Cardiac fibroblast (primary cell): ENCODE results near the gene CELSR3.

Source experiments
- DNase-seq, 2 donors: peaks; one replicate each; pipeline versions ENCODE4 v3.0.0 to v3.0.0-alpha.2; 2010; ENCODE audit warnings: low read depth in 2 of 2
- H3K4me3 ChIP-seq, 2 donors: replicated peaks in 1 of 2; 1 replicate in 1 of 2; 2 replicates in 1 of 2; pipeline ENCODE4 v1.5.1; 2011; ENCODE audit warnings: low read depth in 2 of 2, low read length in 2 of 2, mild to moderate bottlenecking in 2 of 2, moderate library complexity in 1 of 2
- TF ChIP-seq, protein P1 (sequence below): IDR thresholded peaks from one replicate; pipeline ENCODE4 v1.5.1; 2011; ENCODE audit warnings: low read depth, mild to moderate bottlenecking, low read length, inconsistent platforms

Gene CELSR3

GRCh38 chr3:48702320-48702920, 39.7 kb upstream of the CELSR3 start:
- TF ChIP-seq, protein P1, sequence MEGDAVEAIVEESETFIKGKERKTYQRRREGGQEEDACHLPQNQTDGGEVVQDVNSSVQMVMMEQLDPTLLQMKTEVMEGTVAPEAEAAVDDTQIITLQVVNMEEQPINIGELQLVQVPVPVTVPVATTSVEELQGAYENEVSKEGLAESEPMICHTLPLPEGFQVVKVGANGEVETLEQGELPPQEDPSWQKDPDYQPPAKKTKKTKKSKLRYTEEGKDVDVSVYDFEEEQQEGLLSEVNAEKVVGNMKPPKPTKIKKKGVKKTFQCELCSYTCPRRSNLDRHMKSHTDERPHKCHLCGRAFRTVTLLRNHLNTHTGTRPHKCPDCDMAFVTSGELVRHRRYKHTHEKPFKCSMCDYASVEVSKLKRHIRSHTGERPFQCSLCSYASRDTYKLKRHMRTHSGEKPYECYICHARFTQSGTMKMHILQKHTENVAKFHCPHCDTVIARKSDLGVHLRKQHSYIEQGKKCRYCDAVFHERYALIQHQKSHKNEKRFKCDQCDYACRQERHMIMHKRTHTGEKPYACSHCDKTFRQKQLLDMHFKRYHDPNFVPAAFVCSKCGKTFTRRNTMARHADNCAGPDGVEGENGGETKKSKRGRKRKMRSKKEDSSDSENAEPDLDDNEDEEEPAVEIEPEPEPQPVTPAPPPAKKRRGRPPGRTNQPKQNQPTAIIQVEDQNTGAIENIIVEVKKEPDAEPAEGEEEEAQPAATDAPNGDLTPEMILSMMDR = no peak
- H3K4me3 ChIP-seq = no peak overlapping the region
- DNase-seq = no peak

DNA sequence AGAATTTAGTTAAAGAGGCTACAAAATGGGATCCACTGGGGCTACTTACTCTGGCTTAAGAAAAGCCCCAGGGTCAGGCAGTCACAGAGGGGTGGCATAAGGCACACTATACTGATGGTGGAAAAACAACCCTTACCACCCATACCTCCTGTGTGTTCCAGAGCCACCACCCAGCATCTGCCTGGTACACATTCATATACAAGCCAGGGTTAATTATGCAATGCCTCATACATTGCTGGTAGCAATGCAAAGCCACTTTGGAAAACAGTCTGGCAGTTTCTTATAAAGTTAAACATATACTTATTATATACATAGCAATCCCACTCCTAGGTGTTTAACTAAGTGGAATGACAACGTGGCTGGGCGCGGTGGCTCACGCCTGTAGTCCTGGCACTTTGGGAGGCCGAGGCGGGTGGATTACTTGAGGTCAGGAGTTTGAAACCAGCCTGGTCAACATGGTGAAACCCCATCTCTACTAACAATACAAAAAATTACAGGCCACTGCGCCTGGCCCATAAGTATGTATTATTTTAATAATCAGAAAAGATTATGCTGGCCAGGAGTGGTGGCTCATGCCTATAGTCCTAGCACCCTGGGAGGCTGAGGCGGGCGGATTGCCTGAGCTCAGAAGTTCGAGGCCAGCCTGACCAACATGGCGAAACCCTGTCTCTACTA, 38.2 kb upstream of the CELSR3 start:
- no peak for DNase-seq
- TF ChIP-seq, protein P1 = no peak

DNA sequence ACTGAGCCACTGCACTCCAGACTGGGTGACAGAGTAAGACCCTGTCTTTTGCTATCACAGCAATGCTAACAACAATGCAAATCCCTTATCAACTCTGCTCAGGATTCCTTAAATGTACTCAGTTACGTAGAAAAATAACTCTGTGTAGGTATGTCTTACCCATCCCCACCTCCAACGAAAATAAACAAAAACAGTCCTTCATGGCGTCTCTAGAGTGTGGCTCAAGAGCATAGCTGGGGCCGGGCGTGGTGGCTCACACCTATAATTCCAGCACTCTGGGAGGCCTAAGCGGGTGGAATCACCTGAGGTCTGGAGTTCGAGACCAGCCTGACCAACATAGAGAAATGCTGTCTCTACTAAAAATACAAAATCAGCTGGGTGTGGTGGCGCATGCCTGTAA, 36.2 kb upstream of the CELSR3 start:
- TF ChIP-seq, protein P1 = no peak
- no peak for DNase-seq
- H3K4me3 ChIP-seq = no peak overlapping the region

More for the DNA sequence above, 38.2 kb upstream of the CELSR3 start:
- H3K4me3 ChIP-seq = no peak overlapping the region

GRCh38 chr3:48697952-48698351, 35.3 kb upstream of the CELSR3 start:
- H3K4me3 ChIP-seq = no peak overlapping the region
- peak in 1 of 2 donors; percentile 14 for DNase-seq
- TF ChIP-seq, protein P1 = no peak

GRCh38 chr3:48696601-48697000, 33.9 kb upstream of the CELSR3 start:
- TF ChIP-seq, protein P1 = no peak
- no peak overlapping the region for H3K4me3 ChIP-seq
- DNase-seq = no peak

DNA sequence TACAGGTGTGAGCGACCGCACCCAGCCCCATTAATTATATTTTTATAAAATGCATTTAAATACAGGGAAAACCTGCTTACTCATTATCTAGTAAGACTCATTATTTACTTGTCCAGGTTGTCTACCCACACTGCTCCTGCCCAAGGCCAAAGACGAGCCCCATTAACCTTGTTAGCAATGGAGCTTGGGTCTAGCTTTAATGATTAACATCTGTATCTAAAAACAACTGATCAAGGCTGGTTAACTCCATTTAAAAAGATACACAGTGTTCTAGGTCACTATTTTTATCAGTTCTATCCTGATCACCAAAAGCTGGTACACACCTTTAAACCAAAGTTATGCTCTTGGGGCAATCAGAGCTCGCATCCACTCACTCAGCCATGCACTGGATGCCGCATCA, 33.5 kb upstream of the CELSR3 start:
- no peak overlapping the region for H3K4me3 ChIP-seq
- DNase-seq = no peak
- TF ChIP-seq, protein P1 = no peak
